ENCODE data around the gene CEP70. TPM values are rescaled to one million over a fixed set of nuclear protein-coding genes. Genes with fewer than 3 reads are reported as not detected.

The CEP70 gene
- polyA plus RNA-seq, 2 of the 4 experiments (the other 2 are of a cell fraction): 16.5 to 17.1 TPM

DNA sequence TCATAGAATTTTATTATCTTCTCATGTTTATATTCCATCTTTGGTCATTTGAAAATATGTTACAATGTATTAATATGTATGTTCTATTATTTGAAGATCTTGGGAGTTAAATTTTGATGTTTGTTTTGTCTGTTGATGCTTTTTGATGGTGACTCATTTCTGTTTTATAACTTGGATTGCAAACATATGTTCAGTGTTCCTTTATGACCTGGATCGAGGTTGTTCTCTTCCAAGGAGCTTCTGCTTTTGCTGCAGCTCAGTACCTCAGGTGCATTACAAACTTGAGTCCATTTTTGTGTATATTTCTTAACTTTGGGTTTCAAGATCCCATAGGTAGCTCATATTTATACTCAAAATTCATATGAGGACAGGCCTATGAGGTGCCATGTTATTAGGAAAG, 122.6 kb downstream of the CEP70 start:
- no peak overlapping the region for H3K27ac ChIP-seq
- no peaks in the 10 kb centered on the region for H3K9me3 ChIP-seq
- ChIA-PET POLR2A (no interaction called here), CTCF (interaction anchor here (0.8 to 2.0 kb wide), 5 partner anchors 25 to 452 kb away, joined by 3 to 7 read pairs (median 3); partner anchors contain the start of gene CEP70)
- TF ChIP-seq E2F6 (IDR thresholded peaks at IDR 0.05; ENCODE audit: borderline replicate concordance, low read depth) (no peak), POLR2AphosphoS2 (conservative IDR thresholded peaks at IDR 0.05; ENCODE audit: low read length) (no peak)
- H3K4me2 ChIP-seq: no peak overlapping the region
- H3K4me1 ChIP-seq: no peaks in the 10 kb centered on the region; the same call in 2 of the 3 replicates
- H3K4me3 ChIP-seq: no peak overlapping the region
- 50% methylated on average over 1 of the region's 1 CpG for WGBS (ENCODE audit: missing lambda C conversion rate)
- FAIRE-seq (no peak), ATAC-seq (no peak), DNase-seq (ENCODE audit: low read depth in 1 of 2, low spot score in 1 of 2) (no peak)

DNA sequence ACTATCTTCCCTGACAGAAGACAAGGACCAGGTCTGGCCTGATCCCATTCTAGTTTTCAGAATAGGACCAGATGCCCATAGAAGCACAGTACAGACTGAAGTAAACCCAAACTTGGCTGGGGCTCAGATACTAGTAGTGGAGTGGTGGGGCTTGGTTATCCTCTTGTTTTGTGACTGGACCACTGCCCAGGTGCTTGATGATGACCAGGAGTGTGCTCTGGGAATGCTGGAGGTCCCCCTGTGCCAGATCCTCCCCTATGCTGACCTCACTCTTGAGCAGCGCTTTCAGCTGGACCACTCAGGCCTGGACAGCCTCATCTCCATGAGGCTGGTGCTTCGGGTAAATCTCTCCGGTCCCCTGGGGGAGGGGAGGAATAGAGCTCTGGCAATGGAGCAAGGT, 123.4 kb downstream of the CEP70 start:
- CTCF ChIA-PET: interaction anchor here (1.7 to 2.1 kb wide), 4 partner anchors 9 to 445 kb away, joined by 4 to 13 read pairs (median 7); partner anchors contain the start of gene CEP70

GRCh38 chr3:138469874-138470273, 124.2 kb downstream of the CEP70 start:
- FAIRE-seq (no peak), ATAC-seq (no peak), DNase-seq (ENCODE audit: low read depth in 1 of 2, low spot score in 1 of 2) (no peak)
- no peak overlapping the region for H3K27ac ChIP-seq
- H3K9me3 ChIP-seq: no peaks in the 10 kb centered on the region
- no peaks in the 10 kb centered on the region; the same call in 2 of the 3 replicates for H3K4me1 ChIP-seq
- 83% methylated on average over 6 of the region's 6 CpGs for WGBS (ENCODE audit: missing lambda C conversion rate)
- POLR2A ChIA-PET: no interaction called here
- H3K4me3 ChIP-seq: no peak overlapping the region
- TF ChIP-seq EP300 (IDR thresholded peaks at IDR 0.05): no peak
- TF ChIP-seq, protein P1, sequence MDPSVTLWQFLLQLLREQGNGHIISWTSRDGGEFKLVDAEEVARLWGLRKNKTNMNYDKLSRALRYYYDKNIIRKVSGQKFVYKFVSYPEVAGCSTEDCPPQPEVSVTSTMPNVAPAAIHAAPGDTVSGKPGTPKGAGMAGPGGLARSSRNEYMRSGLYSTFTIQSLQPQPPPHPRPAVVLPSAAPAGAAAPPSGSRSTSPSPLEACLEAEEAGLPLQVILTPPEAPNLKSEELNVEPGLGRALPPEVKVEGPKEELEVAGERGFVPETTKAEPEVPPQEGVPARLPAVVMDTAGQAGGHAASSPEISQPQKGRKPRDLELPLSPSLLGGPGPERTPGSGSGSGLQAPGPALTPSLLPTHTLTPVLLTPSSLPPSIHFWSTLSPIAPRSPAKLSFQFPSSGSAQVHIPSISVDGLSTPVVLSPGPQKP (IDR thresholded peaks at IDR 0.05; ENCODE audit: low read depth, low read length): no peak
- TF ChIP-seq KDM5A (IDR thresholded peaks at IDR 0.05): no peak
- TF ChIP-seq USF2 (IDR thresholded peaks at IDR 0.05): no peak
- TF ChIP-seq CBX2 (IDR thresholded peaks at IDR 0.05; ENCODE audit: borderline replicate concordance, low read depth): no peak
- TF ChIP-seq RFX5 (IDR thresholded peaks at IDR 0.05): no peak
- no peak for TF ChIP-seq HES2 (IDR thresholded peaks at IDR 0.05)
- TF ChIP-seq E2F6 (IDR thresholded peaks at IDR 0.05; ENCODE audit: borderline replicate concordance, low read depth): no peak
- no peak for TF ChIP-seq GATA3 (IDR thresholded peaks at IDR 0.05; ENCODE audit: borderline replicate concordance)
- no peak for TF ChIP-seq CHD2 (IDR thresholded peaks at IDR 0.05; ENCODE audit: low read length, partially characterized antibody)
- TF ChIP-seq NPAS2 (CRISPR knock-in tag; IDR thresholded peaks at IDR 0.05; ENCODE audit: borderline replicate concordance): no peak
- TF ChIP-seq, protein P2, sequence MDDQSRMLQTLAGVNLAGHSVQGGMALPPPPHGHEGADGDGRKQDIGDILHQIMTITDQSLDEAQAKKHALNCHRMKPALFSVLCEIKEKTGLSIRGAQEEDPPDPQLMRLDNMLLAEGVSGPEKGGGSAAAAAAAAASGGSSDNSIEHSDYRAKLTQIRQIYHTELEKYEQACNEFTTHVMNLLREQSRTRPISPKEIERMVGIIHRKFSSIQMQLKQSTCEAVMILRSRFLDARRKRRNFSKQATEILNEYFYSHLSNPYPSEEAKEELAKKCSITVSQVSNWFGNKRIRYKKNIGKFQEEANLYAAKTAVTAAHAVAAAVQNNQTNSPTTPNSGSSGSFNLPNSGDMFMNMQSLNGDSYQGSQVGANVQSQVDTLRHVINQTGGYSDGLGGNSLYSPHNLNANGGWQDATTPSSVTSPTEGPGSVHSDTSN (IDR thresholded peaks at IDR 0.05): no peak
- TF ChIP-seq ESRRA (IDR thresholded peaks at IDR 0.05; ENCODE audit: borderline replicate concordance, low read length): no peak
- no peak for TF ChIP-seq PHF8 (IDR thresholded peaks at IDR 0.05; ENCODE audit: borderline replicate concordance, low read depth)
- TF ChIP-seq MAFK (IDR thresholded peaks at IDR 0.05; ENCODE audit: partially characterized antibody): no peak
- TF ChIP-seq FOSB (CRISPR knock-in tag; IDR thresholded peaks at IDR 0.05): no peak
- TF ChIP-seq EHMT2 (IDR thresholded peaks at IDR 0.05; ENCODE audit: low read depth): no peak
- no peak for TF ChIP-seq HEYL (CRISPR knock-in tag; IDR thresholded peaks at IDR 0.05)
- CTCF ChIA-PET: interaction anchor here (1.0 to 2.1 kb wide), 5 partner anchors 10 to 446 kb away, joined by 3 to 13 read pairs (median 7); partner anchors contain the start of gene CEP70
- H3K4me2 ChIP-seq: no peak overlapping the region

More for the DNA sequence above, 123.4 kb downstream of the CEP70 start:
- H3K27ac ChIP-seq: no peak overlapping the region
- ATAC-seq (no peak), DNase-seq (ENCODE audit: low read depth in 1 of 2, low spot score in 1 of 2) (no peak), FAIRE-seq (no peak)
- H3K4me1 ChIP-seq: no peaks in the 10 kb centered on the region; the same call in 2 of the 3 replicates
- 80% methylated on average over 1 of the region's 3 CpGs for WGBS (ENCODE audit: missing lambda C conversion rate)
- POLR2A ChIA-PET: no interaction called here
- TF ChIP-seq EHF (CRISPR knock-in tag; IDR thresholded peaks at IDR 0.05) (no peak), MAZ (IDR thresholded peaks at IDR 0.05; ENCODE audit: borderline replicate concordance, low read depth, low read length) (no peak), NR3C1 (IDR thresholded peaks at IDR 0.05) (no peak), HOXA7 (CRISPR knock-in tag; IDR thresholded peaks at IDR 0.05) (no peak)
- H3K9me3 ChIP-seq: no peaks in the 10 kb centered on the region
- no peak overlapping the region for H3K4me3 ChIP-seq
- H3K4me2 ChIP-seq: no peak overlapping the region
